ENCODE results near the gene MMD2. TPM values are rescaled to one million over a fixed set of nuclear protein-coding genes. Genes with fewer than 3 reads are reported as not detected.
A peak's percentile ranks its signal among the peaks of the same experiment; 100 is the strongest.
"Not testable (repeated sequence)": the region's sequence is repeated elsewhere in the genome, so short reads cannot be mapped to it uniquely, and the experiment has no call there.

The MMD2 gene
- total RNA-seq, 2 donors from 2014 or later = not detected

DNA sequence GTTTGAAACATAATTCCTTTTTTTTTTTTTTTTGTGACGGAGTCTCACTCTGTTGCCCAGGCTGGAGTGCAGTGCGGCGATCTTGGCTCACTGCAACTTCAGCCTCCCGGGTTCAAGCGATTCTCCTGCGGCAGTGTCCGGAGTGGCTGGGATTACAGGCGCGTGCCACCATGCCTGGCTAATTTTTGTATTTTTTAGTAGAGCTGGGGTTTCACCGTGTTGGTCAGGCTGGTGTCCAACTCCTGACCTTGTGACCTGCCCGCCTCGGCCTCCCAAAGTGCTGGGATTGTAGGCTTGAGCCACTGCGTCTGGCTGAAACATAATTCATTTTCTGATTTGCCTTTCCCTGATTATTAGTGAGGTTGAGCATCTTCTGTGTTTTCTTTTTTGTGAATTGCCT lies 16.6 kb upstream of the MMD2 start:
- H3K27ac Mint-ChIP-seq; ATAC-seq (replicated peaks in 1 of 2); H3K9me3 Mint-ChIP-seq; DNase-seq; H3K27me3 Mint-ChIP-seq (ENCODE audit: low read depth): not testable (repeated sequence)
- peaks cover 32% of the 10 kb centered on the region for H3K4me1 Mint-ChIP-seq (ENCODE audit: low read depth)
- H3K4me3 Mint-ChIP-seq = peak overlapping the region; percentile 40 to 53
- peaks cover 8 to 23% of the 10 kb centered on the region in 2 donors for H3K36me3 Mint-ChIP-seq (ENCODE audit: insufficient read depth in 2 of 2)

- H3K36me3 Mint-ChIP-seq (ENCODE audit: insufficient read depth in 2 of 2) = peaks cover 8 to 17% of the 10 kb centered on the region in 2 donors
- peak overlapping the region; percentile 94 for H3K27ac Mint-ChIP-seq
- ATAC-seq (replicated peaks in 1 of 2) (peak; percentile 98), DNase-seq (peak; percentile 93 to 97)
- H3K4me3 Mint-ChIP-seq = peak overlapping the region; percentile 94
- H3K9me3 Mint-ChIP-seq = no peaks in the 10 kb centered on the region
- H3K27me3 Mint-ChIP-seq (ENCODE audit: low read depth) = no peaks in the 10 kb centered on the region
- H3K4me1 Mint-ChIP-seq (ENCODE audit: low read depth) = peaks cover 17% of the 10 kb centered on the region
Observed at GRCh38 chr7:4973728-4974198, 14.8 kb upstream of the MMD2 start.

GRCh38 chr7:4972446-4972845 lies 13.5 kb upstream of the MMD2 start:
- H3K4me3 Mint-ChIP-seq; H3K9me3 Mint-ChIP-seq; H3K27ac Mint-ChIP-seq; DNase-seq; ATAC-seq (replicated peaks in 1 of 2); H3K27me3 Mint-ChIP-seq (ENCODE audit: low read depth): not testable (repeated sequence)
- peaks cover 13% of the 10 kb centered on the region for H3K4me1 Mint-ChIP-seq (ENCODE audit: low read depth)
- H3K36me3 Mint-ChIP-seq (ENCODE audit: insufficient read depth in 2 of 2) = peaks cover 4 to 11% of the 10 kb centered on the region in 2 donors

DNA sequence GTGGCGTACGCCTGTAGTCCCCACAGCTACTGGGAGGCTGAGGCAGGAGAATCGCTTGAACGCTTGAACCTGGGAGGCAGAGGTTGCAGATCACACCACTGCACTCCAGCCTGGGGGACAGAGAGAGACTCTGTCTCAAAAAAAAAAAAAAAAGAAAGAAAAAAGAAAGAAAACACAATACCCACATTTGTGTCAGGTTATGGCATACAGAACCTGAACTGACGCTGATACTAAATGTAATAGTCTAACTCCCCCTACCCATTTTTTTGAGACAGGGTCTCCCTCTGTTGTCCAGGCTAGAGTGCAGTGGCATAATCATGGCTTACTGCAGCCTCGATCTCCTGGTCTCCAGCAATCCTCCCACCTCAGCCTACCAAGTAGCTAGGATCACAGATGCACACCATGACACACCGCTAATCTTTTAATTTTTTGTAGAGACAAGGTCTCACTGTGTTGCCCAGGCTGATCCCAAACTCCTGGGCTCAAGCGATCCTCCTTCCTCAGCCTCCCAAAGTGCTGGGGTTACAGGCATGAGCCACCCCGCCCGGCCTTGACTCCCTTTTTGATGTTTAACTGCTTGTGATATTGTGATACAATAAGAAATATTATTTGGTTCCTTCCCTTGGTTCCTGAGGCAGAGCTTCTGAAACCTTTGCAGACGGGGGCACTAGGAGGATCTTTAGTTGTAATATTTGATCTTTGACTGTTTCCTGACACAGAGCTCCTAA lies 6.5 kb upstream of the MMD2 start:
- no peaks in the 10 kb centered on the region for H3K36me3 Mint-ChIP-seq (ENCODE audit: insufficient read depth in 2 of 2)
- peaks cover 10% of the 10 kb centered on the region for H3K4me1 Mint-ChIP-seq (ENCODE audit: low read depth)
- peaks cover 5% of the 10 kb centered on the region for H3K27me3 Mint-ChIP-seq (ENCODE audit: low read depth)
- H3K9me3 Mint-ChIP-seq = no peaks in the 10 kb centered on the region
- ATAC-seq (replicated peaks in 1 of 2) = no peak
- no peak overlapping the region for H3K27ac Mint-ChIP-seq
- H3K4me3 Mint-ChIP-seq = no peak overlapping the region
- no peak for DNase-seq

GRCh38 chr7:4964506-4964905 lies 5.5 kb upstream of the MMD2 start:
- H3K27ac Mint-ChIP-seq = no peak overlapping the region
- peaks cover 5% of the 10 kb centered on the region for H3K27me3 Mint-ChIP-seq (ENCODE audit: low read depth)
- H3K4me1 Mint-ChIP-seq (ENCODE audit: low read depth) = peaks cover 10% of the 10 kb centered on the region
- no peaks in the 10 kb centered on the region for H3K36me3 Mint-ChIP-seq (ENCODE audit: insufficient read depth in 2 of 2)
- no peak overlapping the region for H3K4me3 Mint-ChIP-seq
- DNase-seq (no peak), ATAC-seq (replicated peaks in 1 of 2) (no peak)
- H3K9me3 Mint-ChIP-seq = no peaks in the 10 kb centered on the region

DNA sequence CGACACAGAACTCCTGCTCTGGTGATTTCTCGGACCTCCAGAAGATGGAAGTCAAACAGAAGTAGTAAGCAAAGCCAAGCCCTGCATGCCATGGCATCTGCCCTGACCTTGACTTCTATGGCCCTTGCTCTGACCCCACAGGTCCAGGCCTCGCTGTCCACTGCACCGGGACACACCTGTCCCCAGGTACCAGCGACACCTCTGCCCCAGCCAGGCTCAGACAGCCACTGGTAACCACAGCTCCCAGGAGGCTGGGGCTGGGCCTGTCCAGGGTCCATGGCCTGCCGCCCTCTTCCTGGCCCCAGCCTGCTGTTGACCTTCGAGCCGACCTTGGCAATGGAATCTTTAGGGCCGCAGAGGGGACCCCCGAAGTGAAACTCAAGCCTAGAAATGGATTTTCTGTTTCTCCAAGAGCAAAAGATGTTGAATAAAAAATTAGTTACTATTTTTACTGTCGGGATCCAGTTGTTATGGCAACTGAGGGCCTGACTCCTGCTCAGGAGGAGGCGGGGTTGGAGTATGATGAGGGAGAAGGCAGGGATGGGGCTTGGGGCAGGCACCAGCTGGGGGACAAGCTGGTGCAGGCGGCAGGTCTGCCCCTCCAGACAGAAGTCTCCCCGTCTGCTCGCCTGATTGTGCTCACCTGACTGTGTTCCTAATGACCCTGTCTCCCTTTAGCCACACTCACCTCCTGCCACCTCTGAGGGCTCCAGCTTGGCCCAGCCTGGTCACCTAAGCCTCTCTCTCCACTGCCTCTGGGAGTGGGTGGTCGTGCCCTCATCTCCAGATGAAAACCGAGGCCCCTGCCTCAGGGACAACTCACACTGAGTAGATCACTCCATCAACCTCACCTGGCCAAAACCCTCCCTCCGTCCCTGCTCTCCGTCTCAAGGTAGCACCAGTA lies 4.1 kb upstream of the MMD2 start:
- Mint-ChIP-seq H3K27ac (no peak overlapping the region), H3K27me3 (ENCODE audit: low read depth) (peaks cover 12% of the 10 kb centered on the region), H3K9me3 (no peaks in the 10 kb centered on the region)

GRCh38 chr7:4960363-4960762 lies 1.4 kb upstream of the MMD2 start:
- no peaks in the 10 kb centered on the region for H3K9me3 Mint-ChIP-seq
- DNase-seq (no peak), ATAC-seq (replicated peaks in 1 of 2) (no peak)
- peaks cover 9% of the 10 kb centered on the region for H3K4me1 Mint-ChIP-seq (ENCODE audit: low read depth)
- H3K27me3 Mint-ChIP-seq (ENCODE audit: low read depth) = peaks cover 25% of the 10 kb centered on the region
- H3K36me3 Mint-ChIP-seq (ENCODE audit: insufficient read depth in 2 of 2) = peaks cover 2% of the 10 kb centered on the region in 2 donors
- no peak overlapping the region for H3K4me3 Mint-ChIP-seq
- no peak overlapping the region for H3K27ac Mint-ChIP-seq

More for the DNA sequence above, 4.1 kb upstream of the MMD2 start:
- H3K36me3 Mint-ChIP-seq (ENCODE audit: insufficient read depth in 2 of 2) = peaks cover 2% of the 10 kb centered on the region in 2 donors
- H3K4me3 Mint-ChIP-seq = no peak overlapping the region
- peaks cover 14% of the 10 kb centered on the region for H3K4me1 Mint-ChIP-seq (ENCODE audit: low read depth)
- ATAC-seq (replicated peaks in 1 of 2) (no peak), DNase-seq (no peak)

GRCh38 chr7:4959893-4960292 lies 906 bp upstream of the MMD2 start:
- DNase-seq (no peak), ATAC-seq (replicated peaks in 1 of 2) (no peak)
- Mint-ChIP-seq H3K36me3 (ENCODE audit: insufficient read depth in 2 of 2) (peaks cover 2% of the 10 kb centered on the region in 2 donors), H3K4me3 (no peak overlapping the region), H3K27ac (no peak overlapping the region), H3K9me3 (no peaks in the 10 kb centered on the region), H3K27me3 (ENCODE audit: low read depth) (peaks cover 30% of the 10 kb centered on the region), H3K4me1 (ENCODE audit: low read depth) (peaks cover 9% of the 10 kb centered on the region)

GRCh38 chr7:4959306-4959705 lies 319 bp upstream of the MMD2 start:
- DNase-seq (no peak), ATAC-seq (replicated peaks in 1 of 2) (no peak)
- H3K36me3 Mint-ChIP-seq (ENCODE audit: insufficient read depth in 2 of 2) = peaks cover 2% of the 10 kb centered on the region in 2 donors
- no peaks in the 10 kb centered on the region for H3K9me3 Mint-ChIP-seq
- no peak overlapping the region for H3K4me3 Mint-ChIP-seq
- no peak overlapping the region for H3K27ac Mint-ChIP-seq
- peaks cover 9% of the 10 kb centered on the region for H3K4me1 Mint-ChIP-seq (ENCODE audit: low read depth)
- H3K27me3 Mint-ChIP-seq (ENCODE audit: low read depth) = peaks cover 32% of the 10 kb centered on the region

DNA sequence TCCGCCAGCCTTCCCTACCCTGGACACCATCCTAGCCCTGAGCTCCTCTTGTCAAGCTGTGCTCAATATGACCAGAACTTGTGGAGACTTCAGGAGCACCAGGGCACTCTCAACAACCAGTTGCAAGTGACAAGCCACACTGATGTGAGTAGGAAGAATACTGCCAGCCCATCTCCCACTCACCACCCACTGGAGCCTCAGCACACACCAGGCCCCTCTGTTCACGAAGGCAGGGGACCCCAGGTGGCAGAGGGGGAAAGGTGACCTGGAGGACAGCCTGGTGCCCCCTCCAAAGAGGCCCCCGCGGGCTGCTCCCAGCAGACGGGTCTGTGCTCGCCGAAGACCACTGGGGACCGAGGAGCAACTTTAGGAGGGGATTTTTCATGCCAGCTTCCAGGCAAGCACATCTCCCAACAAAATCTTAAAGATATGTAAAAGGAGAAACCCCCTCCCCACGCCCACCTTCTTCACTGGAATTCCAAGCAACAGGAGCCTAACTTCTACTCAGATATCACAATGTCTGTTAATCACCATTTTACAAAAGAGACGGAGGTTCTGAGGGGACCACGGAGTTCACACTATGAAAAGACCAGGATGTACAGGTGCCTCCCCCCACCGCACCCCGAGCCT lies 1.0 kb downstream of the MMD2 start:
- no peak for ATAC-seq (replicated peaks in 1 of 2)
- Mint-ChIP-seq H3K27ac (no peak overlapping the region), H3K9me3 (no peaks in the 10 kb centered on the region), H3K4me3 (peak overlapping the region; percentile 69 to 81), H3K27me3 (ENCODE audit: low read depth) (peaks cover 36% of the 10 kb centered on the region), H3K36me3 (ENCODE audit: insufficient read depth in 2 of 2) (peaks cover 2% of the 10 kb centered on the region in 2 donors), H3K4me1 (ENCODE audit: low read depth) (peaks cover 9% of the 10 kb centered on the region)
- DNase-seq = no peak

- H3K27me3 Mint-ChIP-seq (ENCODE audit: low read depth) = peaks cover 20% of the 10 kb centered on the region
- H3K9me3 Mint-ChIP-seq = no peaks in the 10 kb centered on the region
Observed at GRCh38 chr7:4951903-4952636, 6.9 kb downstream of the MMD2 start.

GRCh38 chr7:4951304-4951703 lies 7.7 kb downstream of the MMD2 start:
- Mint-ChIP-seq H3K9me3 (no peaks in the 10 kb centered on the region), H3K4me3 (no peak overlapping the region), H3K27me3 (ENCODE audit: low read depth) (peaks cover 16% of the 10 kb centered on the region), H3K4me1 (ENCODE audit: low read depth) (no peaks in the 10 kb centered on the region), H3K27ac (no peak overlapping the region), H3K36me3 (ENCODE audit: insufficient read depth in 2 of 2) (no peaks in the 10 kb centered on the region)
- DNase-seq (no peak), ATAC-seq (replicated peaks in 1 of 2) (no peak)

More at GRCh38 chr7:4951903-4952636, 6.9 kb downstream of the MMD2 start:
- Mint-ChIP-seq H3K4me3 (no peak overlapping the region), H3K4me1 (ENCODE audit: low read depth) (no peaks in the 10 kb centered on the region), H3K36me3 (ENCODE audit: insufficient read depth in 2 of 2) (no peaks in the 10 kb centered on the region), H3K27ac (no peak overlapping the region)
- DNase-seq (no peak), ATAC-seq (replicated peaks in 1 of 2) (no peak)
